Esophagus squamous epithelium (tissue), 5 donors: ENCODE results near the gene TPRKB. TPM values are rescaled to one million over a fixed set of nuclear protein-coding genes. Genes with fewer than 3 reads are reported as not detected.
"Not testable (repeated sequence)": the region's sequence is repeated elsewhere in the genome, so short reads cannot be mapped to it uniquely, and the experiment has no call there.

ENCODE experiments used
- DNase-seq: peaks from one replicate; lab custom pipeline; 2025; lab: John Stamatoyannopoulos, UW
- H3K27ac ChIP-seq, 4 donors: fragments of 200-600 bp; sonication (generic); one replicate each; pipeline ENCODE4 v1.5.1; 2016 to 2019; ENCODE audit warnings: mild to moderate bottlenecking in 1 of 4
- H3K27me3 ChIP-seq, 4 donors: fragments of 200-600 bp; sonication (generic); 1 replicate in 3 of 4; 2 replicates in 1 of 4; pipeline versions ENCODE4 v1.5.1 to v1.6.0; 2017 to 2021; ENCODE audit warnings: antibody characterized with exemption in 1 of 4
- H3K36me3 ChIP-seq, 3 donors: fragments of 200-600 bp; sonication (generic); one replicate each; pipeline ENCODE4 v1.5.1; 2016 to 2019
- H3K4me1 ChIP-seq, 3 donors: fragments of 200-600 bp; sonication (generic); one replicate each; pipeline ENCODE4 v1.5.1; 2017 to 2019
- H3K4me3 ChIP-seq, 4 donors: fragments of 200-600 bp; sonication (generic); 1 replicate in 3 of 4; 2 replicates in 1 of 4; pipeline ENCODE4 v1.5.1; 2016 to 2019; ENCODE audit warnings: mild to moderate bottlenecking in 2 of 4, moderate library complexity in 1 of 4
- H3K9me3 ChIP-seq, 3 donors: fragments of 200-600 bp; sonication (generic); one replicate each; pipeline ENCODE4 v1.5.1; 2016 to 2019
- CTCF ChIP-seq, 6 experiments: fragments of 450-650 bp in 4 of 6; fragments of 200-600 bp in 2 of 6; sonication (generic) in 2 of 6; IDR thresholded peaks; one replicate each; pipeline ENCODE4 v1.5.1; 2016 to 2019; ENCODE audit warnings: antibody characterized with exemption in 6 of 6, mild to moderate bottlenecking in 4 of 6, moderate library complexity in 4 of 6
- POLR2A ChIP-seq, 4 donors: fragments of 450-650 bp; IDR thresholded peaks; one replicate each; pipeline ENCODE4 v1.6.1; 2017; ENCODE audit warnings: antibody characterized with exemption in 4 of 4, mild to moderate bottlenecking in 4 of 4, moderate library complexity in 3 of 4
- WGBS, 2 donors: methylation state at CpG; one replicate each; pipeline ENCODE4 v1.1.5; 2018; 5-methylcytosine and 5-hydroxymethylcytosine counted together
- intact Hi-C: fragments of 100-400 bp; cut with DNase I; formaldehyde crosslinking; loops from one replicate; pipeline ENCODE4 v1.15.0; 2022
- total RNA-seq, 4 donors: library from RNA; depleted of rRNA; stranded (reverse); fragments of >200 nt; gene quantifications; one replicate each; pipeline ENCODE4 v1.1.0, GENCODE V29; 2016
- donor health status: DM: yes; HTN: yes; CAD: no.

The TPRKB gene
- total RNA-seq: 10 to 100 TPM; 23.3 to 49.8 (median 44.9) TPM

GRCh38 chr2:73736855-73737779 lies at the start of gene TPRKB:
Gene TPRKB, minus strand, starts transcription at chr2:73737345. Its CDS starts 2,776 bp downstream, at chr2:73734569.
- H3K4me1 ChIP-seq: peaks cover 3 to 41% (median 15%) of the 10 kb centered on the region in 3 donors
- peak within 1 kb of the TSS; percentile 59 to 89 (median 75) for H3K4me3 ChIP-seq
- WGBS, 2 donors: 1 to 2% methylated on average over 25 to 35 of the region's 49 CpGs
- H3K36me3 ChIP-seq: peaks cover 0 to 38% (median 19%) of the 10 kb centered on the region in 3 donors
- intact Hi-C loops: no loop called here
- no peaks in the 10 kb centered on the region for H3K27me3 ChIP-seq
- TF ChIP-seq POLR2A (IDR thresholded peaks at IDR 0.05) (peak in 3 of 4 donors; percentile 5 to 62 (median 61)), CTCF (IDR thresholded peaks at IDR 0.05) (no peak)
- peak within 1 kb of the TSS; percentile 76 to 87 (median 84) for H3K27ac ChIP-seq
- peak; percentile 84 for DNase-seq
- no peaks in the 10 kb centered on the region for H3K9me3 ChIP-seq

- H3K4me3 ChIP-seq, H3K27ac ChIP-seq, DNase-seq, H3K27me3 ChIP-seq, H3K36me3 ChIP-seq, H3K9me3 ChIP-seq, intact Hi-C loops: not testable (repeated sequence)
- H3K4me1 ChIP-seq: peaks cover 0 to 12% (median under 1%) of the 10 kb centered on the region in 3 donors
- no CpG with 5 or more reads among the region's 3 CpGs for WGBS, 2 donors
These were observed 46.7 kb upstream of the TPRKB start, which contains the start of gene C2orf78 for GRCh38 chr2:73783883-73784282. Gene C2orf78, plus strand, starts transcription at chr2:73784183. Its CDS starts 127 bp downstream, at chr2:73784310.

GRCh38 chr2:73783402-73783801 lies 46.3 kb upstream of the TPRKB start:
- H3K4me3 ChIP-seq, H3K9me3 ChIP-seq, H3K36me3 ChIP-seq, intact Hi-C loops, H3K27me3 ChIP-seq, DNase-seq, H3K27ac ChIP-seq: not testable (repeated sequence)
- WGBS, 2 donors: 59 to 74% methylated on average over 15 of the region's 15 CpGs
- H3K4me1 ChIP-seq: peaks cover 0 to 16% (median 5%) of the 10 kb centered on the region in 3 donors

GRCh38 chr2:73780237-73780582 lies 43.1 kb upstream of the TPRKB start:
- Histone ChIP-seq H3K27me3 (no peaks in the 10 kb centered on the region), H3K4me3 (peak overlapping the region; percentile 80 to 94 (median 83)), H3K9me3 (no peaks in the 10 kb centered on the region), H3K27ac (peak overlapping the region; percentile 95 to 98 (median 97)), H3K4me1 (peaks cover 0 to 42% (median 12%) of the 10 kb centered on the region in 3 donors), H3K36me3 (peaks cover 0 to 22% (median 0%) of the 10 kb centered on the region in 3 donors)
- TF ChIP-seq POLR2A (IDR thresholded peaks at IDR 0.05) (no peak), CTCF (IDR thresholded peaks at IDR 0.05) (no peak)
- 2 to 4% methylated on average over 7 of the region's 7 CpGs for WGBS, 2 donors
- DNase-seq: no peak
- intact Hi-C loops: no loop called here

- DNase-seq: peak; percentile 69
- Histone ChIP-seq H3K27me3 (no peaks in the 10 kb centered on the region), H3K4me1 (peaks cover 0 to 42% (median 12%) of the 10 kb centered on the region in 3 donors), H3K9me3 (no peaks in the 10 kb centered on the region), H3K4me3 (peak within 1 kb of the TSS; percentile 80 to 94 (median 83)), H3K36me3 (peaks cover 0 to 28% (median 3%) of the 10 kb centered on the region in 3 donors), H3K27ac (peak within 1 kb of the TSS; percentile 95 to 98 (median 97))
- TF ChIP-seq POLR2A (IDR thresholded peaks at IDR 0.05): peak in 3 of 4 donors; percentile 44 to 88 (median 83)
- peak; percentile 72 to 95 (median 90) for TF ChIP-seq CTCF (IDR thresholded peaks at IDR 0.05)
- intact Hi-C loops: loop anchor here (10.0 kb wide), 1 partner anchor 85 kb away; no protein-coding TSS in a partner anchor
- WGBS, 2 donors: 0% methylated on average over 18 to 19 of the region's 40 CpGs
These were observed 42.5 kb upstream of the TPRKB start, which contains the start of gene DUSP11 for GRCh38 chr2:73779467-73780236. Gene DUSP11, minus strand, starts transcription at chr2:73780103. Its CDS starts 129 bp downstream, at chr2:73779974.

GRCh38 chr2:73778867-73779466 lies 41.8 kb upstream of the TPRKB start:
- DNase-seq: not testable (repeated sequence)

More at GRCh38 chr2:73778867-73779466, 41.8 kb upstream of the TPRKB start:
- WGBS, 2 donors: 40 to 52% methylated on average over 18 of the region's 18 CpGs
- not testable (repeated sequence) for H3K9me3 ChIP-seq, H3K27me3 ChIP-seq
- Histone ChIP-seq H3K4me1 (peaks cover 0 to 42% (median 12%) of the 10 kb centered on the region in 3 donors), H3K36me3 (peaks cover 0 to 35% (median 7%) of the 10 kb centered on the region in 3 donors), H3K4me3 (peak overlapping the region; percentile 80 to 94 (median 83)), H3K27ac (peak overlapping the region; percentile 95 to 98 (median 97))
- intact Hi-C loops: loop anchor here (10.0 kb wide), 1 partner anchor 84 kb away; no protein-coding TSS in a partner anchor
